ENCODE results near the gene MAPK6.
A peak's percentile ranks its signal among the peaks of the same experiment; 100 is the strongest.

MAPK6 gene

DNA sequence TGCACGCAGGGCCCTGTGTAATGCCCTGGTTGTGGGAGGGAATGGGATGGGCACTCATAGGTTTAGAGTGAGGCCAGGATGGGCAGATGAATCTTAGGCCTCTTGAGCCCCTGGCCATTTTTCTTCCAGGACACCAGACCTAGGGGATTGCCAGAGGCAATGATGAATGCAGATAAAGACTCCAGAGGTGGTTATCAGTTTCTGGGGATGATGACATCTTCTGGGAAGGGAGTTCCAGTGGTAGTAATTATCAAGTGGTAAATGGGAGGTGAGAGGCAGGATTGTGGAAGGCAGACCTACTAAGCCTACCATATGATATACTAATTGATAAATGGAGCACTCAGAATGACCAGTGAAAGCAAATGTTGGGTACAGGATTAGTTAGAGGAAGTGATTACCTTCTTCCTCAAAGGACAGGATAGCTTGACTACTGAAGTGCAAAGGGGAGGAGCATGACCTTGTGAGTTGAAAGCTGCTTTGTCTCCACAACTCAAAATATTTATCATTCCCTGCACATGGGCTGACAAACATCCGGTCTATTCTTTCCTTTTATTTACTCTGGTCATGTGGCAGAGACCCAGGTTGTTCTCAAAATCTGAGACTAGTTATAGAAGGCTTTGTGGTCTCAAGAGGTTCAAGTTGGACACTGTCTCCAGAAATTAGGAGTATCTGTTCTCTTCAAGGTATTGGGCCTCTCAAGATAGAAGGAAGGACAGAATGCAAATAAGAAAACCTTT, 10.2 kb upstream of the MAPK6 start:
- no peak overlapping the region for H3K4me3 ChIP-seq (ENCODE audit: low read length)
- no peak for DNase-seq (ENCODE audit: low read depth, low spot score)

DNA sequence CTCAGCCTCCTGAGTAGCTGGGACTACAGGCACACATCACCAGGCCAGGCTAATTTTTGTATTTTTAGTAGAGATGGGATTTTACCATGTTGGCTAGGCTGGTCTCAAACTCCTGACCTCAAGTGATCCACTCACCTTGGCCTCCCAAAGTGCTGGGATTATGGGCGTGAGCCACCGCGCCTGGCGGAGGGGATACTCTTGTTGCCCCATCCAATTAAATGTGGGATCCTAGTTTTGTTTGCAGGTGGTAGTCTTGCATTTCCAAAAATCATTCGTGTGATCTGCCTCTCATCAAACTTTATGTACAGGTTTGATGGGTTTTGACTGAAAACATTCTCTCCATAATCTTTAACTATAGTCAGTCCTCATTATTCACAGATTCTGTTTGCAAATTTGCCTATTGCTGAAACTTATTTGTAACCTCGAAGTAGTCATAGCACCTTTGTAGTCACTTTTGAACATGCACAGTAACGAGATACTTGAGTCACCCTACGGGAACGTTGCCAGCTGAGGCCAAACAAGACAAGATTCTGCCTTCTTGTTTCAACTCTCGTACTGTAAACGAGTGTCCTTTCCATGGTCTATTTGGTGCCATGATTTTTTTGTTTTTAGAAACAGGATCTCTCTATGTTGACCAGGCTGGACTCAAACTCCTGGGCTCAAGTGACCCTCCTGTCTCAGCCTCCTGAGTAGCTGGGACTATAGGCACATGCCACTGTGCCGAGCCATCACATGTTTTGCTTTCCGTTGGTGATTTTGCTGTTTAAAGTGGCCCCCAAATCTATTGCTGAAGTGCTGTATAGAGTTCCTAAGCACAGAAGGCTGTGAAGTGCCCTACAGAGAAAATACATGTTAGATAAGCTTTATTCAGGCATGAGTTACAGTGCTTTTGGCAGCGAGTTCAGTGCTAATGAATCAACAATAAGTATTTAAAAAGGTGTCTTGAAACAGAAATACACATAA, 8.1 kb upstream of the MAPK6 start:
- no peak for DNase-seq (ENCODE audit: low read depth, low spot score)
- no peak overlapping the region for H3K4me3 ChIP-seq (ENCODE audit: low read length)

DNA sequence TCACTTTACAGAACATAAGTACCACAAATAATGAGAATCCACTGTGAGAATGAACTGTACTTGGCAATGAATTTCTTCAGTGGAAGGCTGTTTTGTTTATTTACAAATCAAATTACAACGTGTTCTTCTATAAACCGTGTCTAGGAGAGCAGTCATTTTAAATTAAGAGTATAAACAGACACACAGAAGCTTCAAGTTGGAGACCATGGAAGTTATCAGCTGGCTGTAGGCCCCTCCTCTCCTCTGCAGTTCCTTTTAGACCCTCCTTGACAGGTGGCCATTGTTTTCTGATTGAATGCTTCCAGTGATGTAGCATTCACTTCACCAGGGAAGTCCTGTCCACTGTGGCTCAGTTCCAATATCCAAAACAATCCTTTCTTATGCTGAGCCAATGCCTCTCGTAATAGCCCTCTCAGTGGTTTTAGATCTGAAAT, 7.3 kb upstream of the MAPK6 start:
- H3K4me3 ChIP-seq (ENCODE audit: low read length): no peak overlapping the region
- no peak for DNase-seq (ENCODE audit: low read depth, low spot score)

DNA sequence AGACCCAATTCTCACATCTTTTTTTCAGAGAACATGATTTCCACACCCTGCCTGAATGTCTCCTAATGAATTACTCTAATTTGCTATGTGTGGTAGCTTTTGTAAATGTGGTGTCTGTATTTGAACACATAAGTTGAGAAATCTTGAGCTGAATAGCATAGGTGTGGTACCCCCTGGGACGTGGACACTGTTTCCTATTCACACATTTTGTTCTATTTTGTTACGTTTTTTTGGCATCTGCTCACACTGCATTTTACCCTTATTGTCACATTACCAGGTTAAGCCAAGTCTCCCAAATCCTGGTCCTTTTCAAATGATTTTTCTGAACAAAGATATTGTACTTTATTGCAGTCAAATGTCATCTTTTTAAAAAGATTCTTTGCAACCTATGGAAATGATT, 6.8 kb upstream of the MAPK6 start:
- H3K4me3 ChIP-seq (ENCODE audit: low read length): no peak overlapping the region
- no peak for DNase-seq (ENCODE audit: low read depth, low spot score)

DNA sequence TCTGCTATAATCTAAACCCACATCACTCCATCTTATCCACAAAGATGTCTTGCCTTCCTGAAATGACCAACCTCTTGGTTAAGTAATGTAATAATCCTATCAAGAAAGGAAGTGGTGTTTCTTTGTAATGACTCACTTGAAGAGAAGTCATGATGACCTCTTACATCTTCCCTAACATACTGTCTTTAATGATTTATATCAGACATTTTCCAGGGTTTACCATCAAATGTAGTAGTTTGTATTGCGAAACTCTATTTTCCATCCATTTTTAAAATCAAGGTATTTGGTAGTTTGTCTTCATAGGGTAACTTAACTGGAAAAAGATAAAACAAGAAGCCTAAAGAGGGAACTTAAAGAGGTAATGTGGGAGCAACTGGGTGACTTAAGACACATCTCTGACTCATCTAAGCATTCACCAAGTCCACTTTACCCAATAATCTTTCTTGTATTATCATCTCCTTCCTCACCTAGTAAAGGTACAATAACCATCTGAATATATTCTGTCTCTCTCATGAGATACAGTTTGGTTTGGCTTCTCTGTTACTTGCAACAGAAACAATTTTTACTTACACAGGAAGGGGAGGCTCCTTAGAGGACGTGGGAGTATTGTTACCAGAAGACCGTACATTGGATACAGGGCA, 5.7 kb upstream of the MAPK6 start:
- DNase-seq (ENCODE audit: low read depth, low spot score): no peak
- no peak overlapping the region for H3K4me3 ChIP-seq (ENCODE audit: low read length)

DNA sequence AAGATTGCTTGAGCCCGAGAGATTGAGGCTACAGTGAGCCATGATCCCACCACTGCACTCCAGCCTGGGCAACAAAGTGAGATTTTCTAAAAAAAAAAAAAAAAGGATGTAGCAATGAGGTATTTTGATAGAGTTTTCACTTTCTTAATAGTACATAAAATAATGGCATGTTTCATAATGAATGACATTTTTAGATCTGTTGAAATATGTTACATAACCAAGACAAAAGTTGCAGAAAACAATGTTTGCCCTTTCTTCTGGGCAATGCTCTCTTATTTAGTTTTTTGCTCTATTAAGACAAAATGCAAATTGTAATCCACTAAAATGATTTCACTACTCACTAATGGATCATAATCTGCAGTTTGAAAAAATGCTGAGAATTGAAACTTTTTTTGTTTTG, 4.4 kb upstream of the MAPK6 start:
- DNase-seq (ENCODE audit: low read depth, low spot score): no peak
- no peak overlapping the region for H3K4me3 ChIP-seq (ENCODE audit: low read length)

DNA sequence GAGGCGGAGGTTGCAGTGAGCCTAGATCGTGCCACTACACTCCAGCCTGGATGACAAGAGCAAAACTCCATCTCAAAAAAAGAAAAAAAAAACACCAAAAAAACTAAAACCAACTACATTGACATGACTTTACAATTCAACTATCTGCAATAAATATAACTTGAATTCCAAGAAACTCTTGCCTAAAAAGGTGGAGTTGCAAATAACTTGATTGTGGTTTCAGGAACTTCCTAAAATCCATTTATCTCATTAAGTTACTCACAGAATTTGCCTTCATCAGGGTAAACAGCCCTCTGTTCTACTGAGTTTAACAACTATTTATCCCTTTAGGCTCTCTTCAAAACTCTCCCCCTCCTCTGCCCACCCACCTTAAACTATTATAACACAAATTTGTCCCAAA, 2.7 kb upstream of the MAPK6 start:
- DNase-seq (ENCODE audit: low read depth, low spot score): no peak
- H3K4me3 ChIP-seq (ENCODE audit: low read length): no peak overlapping the region

DNA sequence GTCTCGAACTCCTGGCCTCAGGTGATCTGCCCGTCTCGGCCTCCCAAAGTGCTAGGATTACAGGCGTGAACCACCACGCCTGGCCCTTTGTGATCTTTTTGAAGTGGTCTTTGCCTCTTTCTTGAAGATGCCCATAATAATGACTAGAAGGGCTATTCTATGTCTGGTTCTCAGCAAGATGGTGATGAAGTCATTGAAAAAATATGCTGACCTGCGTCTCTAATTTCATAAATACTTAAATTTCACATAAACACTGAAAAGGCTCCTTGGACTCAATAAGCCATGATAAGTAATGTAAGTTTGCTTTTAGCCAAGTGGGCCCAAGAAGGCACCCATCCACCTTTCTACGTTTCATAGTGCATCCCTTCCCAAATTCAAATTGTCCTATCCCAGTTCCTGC, 775 bp upstream of the MAPK6 start:
- H3K4me3 ChIP-seq (ENCODE audit: low read length): peak overlapping the region; percentile 90
- no peak for DNase-seq (ENCODE audit: low read depth, low spot score)

DNA sequence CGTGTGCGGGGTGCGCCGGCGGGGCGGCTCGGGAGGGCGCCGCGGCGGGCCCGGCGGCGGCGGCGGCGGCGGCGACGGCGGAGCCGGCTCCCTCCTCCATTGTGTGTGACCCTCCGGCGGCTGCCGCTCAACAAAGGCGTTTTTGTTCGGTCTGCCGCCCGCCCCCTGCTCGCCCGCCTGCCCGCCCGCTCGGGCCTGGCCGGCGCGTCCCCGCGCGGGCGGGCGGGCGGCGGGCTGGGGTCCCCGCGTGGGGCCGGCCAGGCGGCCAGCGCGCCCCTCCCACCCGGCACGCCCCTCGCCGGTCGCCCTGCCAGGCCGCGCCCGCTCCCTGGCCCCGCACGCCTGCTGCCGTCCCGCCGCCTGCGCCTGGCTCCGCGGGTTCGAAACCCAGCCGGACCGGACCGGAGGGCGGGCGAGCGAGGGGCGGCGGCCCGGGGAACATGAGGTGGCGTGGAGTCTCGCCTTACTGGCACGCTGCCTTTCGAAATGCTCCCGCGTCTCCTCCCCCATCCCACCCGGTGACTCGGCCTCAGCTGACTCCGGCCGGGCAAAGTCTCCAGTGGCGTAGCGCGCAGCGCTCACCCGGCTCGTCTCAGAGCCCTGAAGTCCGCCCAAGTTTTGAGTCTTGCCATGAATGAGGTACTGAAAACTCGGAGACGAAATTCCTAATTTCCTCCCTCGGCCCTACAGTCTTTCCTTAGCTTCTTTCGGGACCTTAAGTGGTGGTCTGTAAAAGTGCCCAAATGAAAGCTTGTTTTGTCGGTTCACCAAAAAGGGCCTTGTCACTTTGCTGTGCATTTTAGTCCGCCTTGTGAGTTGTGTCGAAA, 588 bp downstream of the MAPK6 start:
- peak overlapping the region; percentile 90 for H3K4me3 ChIP-seq (ENCODE audit: low read length)
- DNase-seq (ENCODE audit: low read depth, low spot score): peak; percentile 14

DNA sequence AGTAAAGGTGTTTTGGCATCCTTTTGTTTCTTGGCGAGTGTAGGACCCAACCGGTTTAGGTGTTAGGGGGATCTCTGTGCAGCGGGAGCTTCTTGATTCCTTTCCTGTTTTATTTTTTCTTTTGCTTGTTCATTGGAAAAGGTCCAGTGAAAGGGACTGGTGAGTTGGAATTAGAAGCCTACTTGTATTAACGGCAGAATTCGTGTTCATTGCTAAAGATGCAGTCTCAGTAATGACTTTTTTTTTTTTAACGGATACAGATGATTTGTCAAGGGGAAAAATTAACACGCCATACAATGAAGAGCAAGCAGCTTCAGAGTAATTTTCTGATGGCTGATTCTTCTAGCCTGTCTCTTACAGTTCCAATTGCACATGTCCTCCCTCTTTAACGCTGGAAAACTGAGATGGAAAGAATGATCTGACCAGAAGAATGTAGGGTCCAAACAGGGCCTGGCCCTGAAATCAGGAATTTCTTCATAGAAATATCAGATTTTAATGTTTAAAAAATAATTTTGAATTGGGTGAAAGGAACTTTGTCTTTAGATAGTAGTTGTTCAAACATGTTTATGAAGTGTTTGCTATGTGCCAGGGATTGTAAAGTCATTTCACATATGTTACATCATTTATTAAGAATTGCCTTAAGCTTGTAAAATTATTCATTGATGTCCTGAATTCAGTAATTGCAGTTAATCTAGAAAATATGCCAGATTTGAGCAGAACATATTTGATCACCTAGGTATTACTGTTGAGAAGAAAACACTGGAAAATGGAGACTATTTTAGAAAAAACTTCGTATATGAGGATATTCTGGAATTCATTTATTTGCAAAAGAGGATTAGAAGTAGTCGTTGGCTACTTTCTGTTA, 1.4 kb downstream of the MAPK6 start:
- peak; percentile 28 for DNase-seq (ENCODE audit: low read depth, low spot score)
- peak overlapping the region; percentile 90 for H3K4me3 ChIP-seq (ENCODE audit: low read length)

DNA sequence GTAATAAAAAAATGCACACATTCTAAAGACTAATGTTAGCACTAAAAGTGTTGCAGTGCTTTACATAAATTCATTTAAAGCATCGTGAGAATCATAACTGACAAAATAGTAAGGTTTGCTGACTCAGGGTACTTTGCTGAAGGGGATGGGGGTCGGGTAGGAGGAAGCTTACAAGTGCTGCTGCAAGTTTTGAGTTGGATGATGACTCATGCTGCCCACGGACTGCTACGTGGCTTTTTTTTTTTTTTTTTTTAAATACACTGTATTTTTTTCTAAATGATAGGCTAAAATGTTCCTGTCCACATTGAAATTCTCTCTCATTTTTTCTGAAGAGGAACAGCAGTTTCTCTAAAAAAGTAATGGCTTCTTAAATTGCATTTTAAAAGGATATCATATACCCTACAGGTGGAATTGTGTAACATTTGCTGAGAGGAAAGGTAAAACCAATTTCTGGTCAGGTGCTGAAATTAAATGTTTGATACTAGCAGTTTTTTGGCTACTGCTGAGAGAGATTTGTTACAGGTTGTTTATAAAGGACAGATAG, 2.2 kb downstream of the MAPK6 start:
- peak overlapping the region; percentile 90; the same call in 1 of the 2 replicates for H3K4me3 ChIP-seq (ENCODE audit: low read length)
- peak; percentile 73 for DNase-seq (ENCODE audit: low read depth, low spot score)

DNA sequence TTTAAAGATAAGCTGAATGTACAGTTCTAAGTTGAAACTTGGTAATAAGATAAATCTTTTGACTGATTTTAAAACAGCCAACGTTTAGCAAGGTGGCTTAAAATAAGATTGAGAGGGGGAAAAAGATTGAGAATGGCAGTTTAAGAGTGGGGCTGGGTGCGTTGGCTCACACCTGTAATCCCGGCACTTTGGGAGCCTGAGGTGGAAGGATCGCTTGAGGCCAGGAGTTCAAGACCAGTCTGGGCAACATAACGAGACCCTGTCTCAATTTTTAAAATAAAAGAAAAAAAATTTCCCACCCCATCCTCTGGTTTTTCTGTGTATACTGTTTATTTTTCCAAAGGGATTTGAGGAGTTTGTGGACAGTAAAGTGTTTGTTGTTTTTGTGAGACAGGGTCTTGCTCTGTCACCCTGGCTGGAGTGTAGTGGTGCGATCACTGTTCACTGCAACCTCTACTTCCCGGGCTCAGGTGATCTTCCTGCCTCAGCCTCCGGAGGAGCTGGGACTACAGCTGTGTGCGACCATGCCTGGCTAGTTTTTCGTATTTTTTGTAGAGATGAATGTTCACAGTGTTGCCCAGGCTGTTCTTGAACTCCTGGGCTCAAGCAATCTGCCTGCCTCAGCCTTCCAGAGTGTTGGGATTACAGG, 3.0 kb downstream of the MAPK6 start:
- no peak overlapping the region for H3K4me3 ChIP-seq (ENCODE audit: low read length)
- no peak for DNase-seq (ENCODE audit: low read depth, low spot score)

DNA sequence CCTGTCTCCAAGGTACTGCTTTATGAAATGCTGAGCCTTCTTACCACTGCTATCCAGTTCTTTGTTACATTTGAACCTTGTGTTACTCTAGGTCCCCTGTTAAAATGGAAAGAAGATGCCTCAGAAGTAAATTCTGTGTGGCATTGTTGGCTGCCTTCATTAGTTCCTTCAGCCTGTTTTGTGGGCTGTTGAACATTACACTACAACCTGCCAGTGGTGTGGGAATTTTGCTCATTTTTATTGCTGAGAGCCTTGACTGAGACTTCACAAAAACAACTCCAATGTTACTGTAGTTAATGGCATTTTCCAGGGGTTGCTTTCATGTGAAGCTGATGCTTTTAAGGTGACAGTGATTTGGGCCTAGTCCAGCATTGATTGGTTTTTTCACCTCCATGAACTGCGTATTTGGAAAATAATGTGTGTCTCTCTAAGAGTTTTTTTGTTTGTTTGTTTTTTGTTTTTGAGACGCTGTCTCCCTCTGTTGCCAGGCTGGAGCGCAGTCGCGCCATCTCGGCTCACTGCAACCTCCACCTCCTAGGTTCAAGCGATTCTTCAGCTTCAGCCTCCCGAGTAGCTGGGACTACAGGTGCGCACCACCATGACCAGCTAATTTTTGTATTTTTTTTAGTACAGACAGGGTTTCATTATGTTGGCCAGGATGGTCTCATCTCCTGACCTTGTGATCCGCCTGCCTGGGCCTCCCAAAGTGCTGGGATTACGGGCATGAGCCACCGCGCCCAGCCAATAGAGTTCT, 4.3 kb downstream of the MAPK6 start:
- no peak overlapping the region for H3K4me3 ChIP-seq (ENCODE audit: low read length)
- DNase-seq (ENCODE audit: low read depth, low spot score): no peak

DNA sequence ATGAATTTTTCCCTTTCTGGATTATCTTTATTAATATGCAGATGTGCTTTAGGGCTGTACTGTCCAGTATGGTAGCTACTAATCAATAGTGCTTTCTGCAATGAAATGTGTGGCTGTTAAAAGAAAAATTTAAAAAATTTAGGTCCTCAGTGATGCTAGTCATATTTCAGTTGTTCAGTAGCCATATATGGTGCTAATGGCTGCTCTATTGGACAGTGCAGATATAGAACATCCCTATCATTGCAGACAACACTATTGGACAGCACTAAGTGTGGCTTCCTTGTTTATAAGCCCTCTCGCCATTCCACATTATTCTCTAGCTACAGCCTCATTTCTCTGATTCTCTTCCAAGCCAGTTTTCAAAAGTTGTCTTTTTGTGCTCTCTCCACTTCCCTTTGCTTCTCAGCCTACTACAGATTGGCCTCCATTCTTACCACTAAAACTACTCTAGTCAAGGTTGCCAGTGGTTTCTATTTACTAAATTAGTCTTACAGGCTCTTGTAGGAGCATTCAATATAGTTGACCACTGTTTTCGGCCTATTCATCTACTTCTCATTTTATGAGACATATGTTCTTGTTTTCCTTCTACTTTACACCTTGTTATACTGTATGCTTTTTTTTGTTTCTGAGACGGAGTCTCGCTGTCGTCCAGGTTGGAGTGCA, 9.5 kb downstream of the MAPK6 start:
- H3K4me3 ChIP-seq (ENCODE audit: low read length): no peak overlapping the region
- DNase-seq (ENCODE audit: low read depth, low spot score): no peak

DNA sequence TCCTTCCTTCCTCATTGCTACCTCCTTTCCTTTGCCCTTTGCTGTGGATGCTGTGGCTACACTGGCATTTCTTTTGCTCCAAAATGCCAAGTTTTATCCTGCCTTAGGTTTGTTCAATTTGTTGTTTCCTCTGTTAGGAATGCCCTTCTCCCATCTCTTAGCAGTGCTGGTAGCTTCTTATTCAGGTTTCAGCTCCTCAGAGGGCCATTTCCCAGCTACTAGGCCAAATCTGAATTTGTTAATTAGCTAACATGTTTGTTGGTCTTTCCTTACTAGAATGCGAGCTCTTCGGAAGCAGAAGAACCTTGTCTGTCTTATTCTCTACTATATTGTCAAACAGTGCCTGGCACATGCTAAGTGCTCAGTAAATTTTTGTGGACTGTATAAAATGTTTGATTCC, 11.0 kb downstream of the MAPK6 start:
- no peak for DNase-seq (ENCODE audit: low read depth, low spot score)
- H3K4me3 ChIP-seq (ENCODE audit: low read length): no peak overlapping the region

DNA sequence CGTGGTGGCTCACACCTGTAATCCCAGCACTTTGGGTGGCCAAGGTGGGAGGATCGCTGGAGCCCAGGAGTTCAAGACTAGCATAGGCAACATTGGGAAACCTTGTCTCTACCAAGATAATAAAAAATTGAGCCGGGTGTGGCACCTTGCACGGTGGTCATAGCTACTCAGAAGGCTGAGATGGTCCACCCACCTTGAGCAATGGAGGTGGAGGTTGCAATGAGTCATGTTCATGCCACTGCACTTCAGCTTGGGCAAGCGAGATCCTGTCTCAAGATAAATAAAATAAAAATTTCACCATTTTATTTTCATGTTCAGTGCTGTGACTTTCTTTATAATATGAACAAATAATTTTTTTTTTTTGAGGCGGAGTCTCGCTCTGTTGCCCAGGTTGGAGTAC, 12.5 kb downstream of the MAPK6 start:
- H3K4me3 ChIP-seq (ENCODE audit: low read length): no peak overlapping the region
- DNase-seq (ENCODE audit: low read depth, low spot score): no peak
